Stimulated activated CD4-positive, alpha-beta T cell treated with anti-CD3 and anti-CD28 coated beads, Interleukin-4, amount 100 ng/mL, for 24 hours (primary cell): ENCODE results near the gene ADAM12.
"Not testable (repeated sequence)": the region's sequence is repeated elsewhere in the genome, so short reads cannot be mapped to it uniquely, and the experiment has no call there.

Experiments used
- DNase-seq: peaks from one replicate; pipeline ENCODE4 v3.0.0-alpha.2; 2020

ADAM12 gene

GRCh38 chr10:126208726-126209302, 179.5 kb downstream of the ADAM12 start:
- DNase-seq, result no peak

- no peak for DNase-seq
Measured at GRCh38 chr10:126207851-126208250, 180.4 kb downstream of the ADAM12 start.

GRCh38 chr10:126207313-126207771, 180.9 kb downstream of the ADAM12 start:
- no peak for DNase-seq

- no peak for DNase-seq
Measured at GRCh38 chr10:126205486-126206205, 182.6 kb downstream of the ADAM12 start.

- DNase-seq, result no peak
Measured at GRCh38 chr10:126204320-126204719, 184.0 kb downstream of the ADAM12 start.

GRCh38 chr10:126203746-126204145, 184.5 kb downstream of the ADAM12 start:
- no peak for DNase-seq

- DNase-seq, result no peak
Measured at GRCh38 chr10:126201603-126202002, 186.7 kb downstream of the ADAM12 start.

- no peak for DNase-seq
Measured at GRCh38 chr10:126199221-126199998, 188.9 kb downstream of the ADAM12 start.

GRCh38 chr10:126198681-126199080, 189.6 kb downstream of the ADAM12 start:
- DNase-seq, result no peak

GRCh38 chr10:126197036-126197543, 191.2 kb downstream of the ADAM12 start:
- DNase-seq, result no peak

- DNase-seq, result no peak
Measured at GRCh38 chr10:126196281-126196680, 192.0 kb downstream of the ADAM12 start.

- DNase-seq, result no peak
Measured at GRCh38 chr10:126191192-126191591, 197.1 kb downstream of the ADAM12 start.

- DNase-seq, result no peak
Measured at GRCh38 chr10:126188679-126189200, 199.5 kb downstream of the ADAM12 start.

- DNase-seq, result no peak
Measured at GRCh38 chr10:126187399-126187798, 200.9 kb downstream of the ADAM12 start.

GRCh38 chr10:126186766-126187165, 201.5 kb downstream of the ADAM12 start:
- DNase-seq, result no peak

GRCh38 chr10:126185676-126186447, 202.4 kb downstream of the ADAM12 start:
- DNase-seq, result no peak

GRCh38 chr10:126181626-126182025, 206.7 kb downstream of the ADAM12 start:
- DNase-seq, result no peak

- no peak for DNase-seq
Measured at GRCh38 chr10:126179637-126180036, 208.6 kb downstream of the ADAM12 start.

GRCh38 chr10:126177417-126178030, 210.8 kb downstream of the ADAM12 start:
- no peak for DNase-seq

GRCh38 chr10:126175641-126176262, 212.5 kb downstream of the ADAM12 start:
- no peak for DNase-seq

- not testable (repeated sequence) for DNase-seq
Measured at GRCh38 chr10:126172755-126173154, 215.5 kb downstream of the ADAM12 start.

- DNase-seq, result no peak
Measured at GRCh38 chr10:126171555-126171954, 216.7 kb downstream of the ADAM12 start.
